ENCODE measurements around the gene TMOD1.

TMOD1 gene

GRCh38 chr9:97515662-97516061, 14.2 kb downstream of the TMOD1 start:
- Histone ChIP-seq H3K9me3 (ENCODE audit: insufficient read depth, low read length, severe bottlenecking) (no peaks in the 10 kb centered on the region), H3K27ac (ENCODE audit: low read length) (no peak overlapping the region), H2AFZ (ENCODE audit: low read depth, low read length) (no peak overlapping the region), H3K4me3 (ENCODE audit: low read depth in 1 of 2, low read length in 2 of 2) (no peak overlapping the region), H3K4me2 (ENCODE audit: insufficient read depth, low read length) (no peak overlapping the region), H3K27me3 (ENCODE audit: insufficient read depth, low read length, poor library complexity) (peaks cover 16% of the 10 kb centered on the region), H3K9ac (ENCODE audit: low read depth, low read length) (no peak overlapping the region), H4K20me1 (ENCODE audit: insufficient read depth, low read length) (no peaks in the 10 kb centered on the region), H3K79me2 (ENCODE audit: insufficient read depth, low read length) (no peaks in the 10 kb centered on the region), H3K4me1 (ENCODE audit: insufficient read depth, low read length) (no peaks in the 10 kb centered on the region), H3K36me3 (ENCODE audit: insufficient read depth, low read length) (no peaks in the 10 kb centered on the region)
- TF ChIP-seq CTCF (IDR thresholded peaks at IDR 0.05; ENCODE audit: borderline replicate concordance, extremely low read depth, low read length, poor library complexity, severe bottlenecking) (no peak), EZH2 (IDR thresholded peaks at IDR 0.05; ENCODE audit: borderline replicate concordance, low read depth, low read length, severe bottlenecking) (no peak)
- ATAC-seq (ENCODE audit: insufficient read depth, low read depth) (no peak), DNase-seq (no peak)

- Histone ChIP-seq H2AFZ (ENCODE audit: low read depth, low read length) (no peak overlapping the region), H3K9me3 (ENCODE audit: insufficient read depth, low read length, severe bottlenecking) (no peaks in the 10 kb centered on the region), H3K4me3 (ENCODE audit: low read depth in 1 of 2, low read length in 2 of 2) (no peak overlapping the region), H3K27ac (ENCODE audit: low read length) (no peak overlapping the region), H3K9ac (ENCODE audit: low read depth, low read length) (no peak overlapping the region), H3K79me2 (ENCODE audit: insufficient read depth, low read length) (no peaks in the 10 kb centered on the region), H3K4me2 (ENCODE audit: insufficient read depth, low read length) (no peak overlapping the region), H3K4me1 (ENCODE audit: insufficient read depth, low read length) (no peaks in the 10 kb centered on the region), H3K27me3 (ENCODE audit: insufficient read depth, low read length, poor library complexity) (peaks cover 18% of the 10 kb centered on the region), H3K36me3 (ENCODE audit: insufficient read depth, low read length) (no peaks in the 10 kb centered on the region), H4K20me1 (ENCODE audit: insufficient read depth, low read length) (no peaks in the 10 kb centered on the region)
- no peak for DNase-seq
- TF ChIP-seq EZH2 (IDR thresholded peaks at IDR 0.05; ENCODE audit: borderline replicate concordance, low read depth, low read length, severe bottlenecking) = no peak
- no peak for TF ChIP-seq CTCF (IDR thresholded peaks at IDR 0.05; ENCODE audit: borderline replicate concordance, extremely low read depth, low read length, poor library complexity, severe bottlenecking)
- ATAC-seq (ENCODE audit: insufficient read depth, low read depth) = no peak
Measured at GRCh38 chr9:97516111-97516510, 14.6 kb downstream of the TMOD1 start.

- Histone ChIP-seq H3K9me3 (ENCODE audit: insufficient read depth, low read length, severe bottlenecking) (no peaks in the 10 kb centered on the region), H3K4me2 (ENCODE audit: insufficient read depth, low read length) (no peak overlapping the region), H2AFZ (ENCODE audit: low read depth, low read length) (no peak overlapping the region), H3K27ac (ENCODE audit: low read length) (no peak overlapping the region), H4K20me1 (ENCODE audit: insufficient read depth, low read length) (no peaks in the 10 kb centered on the region), H3K36me3 (ENCODE audit: insufficient read depth, low read length) (no peaks in the 10 kb centered on the region), H3K79me2 (ENCODE audit: insufficient read depth, low read length) (no peaks in the 10 kb centered on the region), H3K4me3 (ENCODE audit: low read depth in 1 of 2, low read length in 2 of 2) (no peak overlapping the region), H3K27me3 (ENCODE audit: insufficient read depth, low read length, poor library complexity) (peaks cover 22% of the 10 kb centered on the region), H3K4me1 (ENCODE audit: insufficient read depth, low read length) (no peaks in the 10 kb centered on the region), H3K9ac (ENCODE audit: low read depth, low read length) (no peak overlapping the region)
- ATAC-seq (ENCODE audit: insufficient read depth, low read depth) (no peak), DNase-seq (no peak)
- TF ChIP-seq CTCF (IDR thresholded peaks at IDR 0.05; ENCODE audit: borderline replicate concordance, extremely low read depth, low read length, poor library complexity, severe bottlenecking) (no peak), EZH2 (IDR thresholded peaks at IDR 0.05; ENCODE audit: borderline replicate concordance, low read depth, low read length, severe bottlenecking) (no peak)
Measured at GRCh38 chr9:97517331-97518089, 16.0 kb downstream of the TMOD1 start.
